GM12874 (cell line): ENCODE results near the gene PISD.

Experiments
- TF ChIP-seq, protein P1 (sequence below): IDR thresholded peaks from 2 replicates; pipeline ENCODE4 v1.5.1; 2011; ENCODE audit warnings: low read depth, mild to moderate bottlenecking, control low read depth, low read length, moderate library complexity; ENCODE audit not compliant: insufficient read depth

The PISD gene

GRCh38 chr22:31604746-31605705 is 57.0 kb downstream of the PISD start:
- TF ChIP-seq, protein P1, sequence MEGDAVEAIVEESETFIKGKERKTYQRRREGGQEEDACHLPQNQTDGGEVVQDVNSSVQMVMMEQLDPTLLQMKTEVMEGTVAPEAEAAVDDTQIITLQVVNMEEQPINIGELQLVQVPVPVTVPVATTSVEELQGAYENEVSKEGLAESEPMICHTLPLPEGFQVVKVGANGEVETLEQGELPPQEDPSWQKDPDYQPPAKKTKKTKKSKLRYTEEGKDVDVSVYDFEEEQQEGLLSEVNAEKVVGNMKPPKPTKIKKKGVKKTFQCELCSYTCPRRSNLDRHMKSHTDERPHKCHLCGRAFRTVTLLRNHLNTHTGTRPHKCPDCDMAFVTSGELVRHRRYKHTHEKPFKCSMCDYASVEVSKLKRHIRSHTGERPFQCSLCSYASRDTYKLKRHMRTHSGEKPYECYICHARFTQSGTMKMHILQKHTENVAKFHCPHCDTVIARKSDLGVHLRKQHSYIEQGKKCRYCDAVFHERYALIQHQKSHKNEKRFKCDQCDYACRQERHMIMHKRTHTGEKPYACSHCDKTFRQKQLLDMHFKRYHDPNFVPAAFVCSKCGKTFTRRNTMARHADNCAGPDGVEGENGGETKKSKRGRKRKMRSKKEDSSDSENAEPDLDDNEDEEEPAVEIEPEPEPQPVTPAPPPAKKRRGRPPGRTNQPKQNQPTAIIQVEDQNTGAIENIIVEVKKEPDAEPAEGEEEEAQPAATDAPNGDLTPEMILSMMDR, result no peak

DNA sequence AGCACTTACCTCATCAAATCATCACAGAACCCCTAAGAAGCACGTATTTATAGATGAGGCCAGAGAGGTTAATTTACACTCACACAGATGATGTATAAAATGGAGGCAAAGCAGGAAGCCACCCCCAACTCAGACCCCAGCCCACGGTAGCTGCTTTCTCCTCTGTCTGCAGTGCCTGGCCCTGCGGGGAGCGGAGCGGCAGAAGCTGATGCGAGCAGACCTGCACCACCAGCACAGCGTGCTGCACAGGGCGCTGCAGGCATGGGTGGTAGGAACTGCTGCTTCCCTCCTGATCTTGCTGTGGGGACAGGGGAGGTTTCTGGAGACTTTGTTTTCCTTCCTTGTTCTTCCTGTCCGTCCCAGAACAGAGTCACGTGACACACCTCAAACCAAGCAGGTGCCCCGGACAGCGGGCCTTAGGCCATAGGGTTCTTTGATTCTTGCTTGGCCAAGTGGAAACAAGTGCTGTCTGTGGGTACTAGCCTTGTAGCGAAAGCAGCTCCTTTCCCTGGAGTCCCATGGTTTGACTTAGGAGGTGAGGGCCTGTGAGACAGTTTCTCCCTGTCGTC is 57.8 kb downstream of the PISD start:
- TF ChIP-seq, protein P1, result no peak

- TF ChIP-seq, protein P1, result no peak
Observed at GRCh38 chr22:31603574-31603973, 58.4 kb downstream of the PISD start.

DNA sequence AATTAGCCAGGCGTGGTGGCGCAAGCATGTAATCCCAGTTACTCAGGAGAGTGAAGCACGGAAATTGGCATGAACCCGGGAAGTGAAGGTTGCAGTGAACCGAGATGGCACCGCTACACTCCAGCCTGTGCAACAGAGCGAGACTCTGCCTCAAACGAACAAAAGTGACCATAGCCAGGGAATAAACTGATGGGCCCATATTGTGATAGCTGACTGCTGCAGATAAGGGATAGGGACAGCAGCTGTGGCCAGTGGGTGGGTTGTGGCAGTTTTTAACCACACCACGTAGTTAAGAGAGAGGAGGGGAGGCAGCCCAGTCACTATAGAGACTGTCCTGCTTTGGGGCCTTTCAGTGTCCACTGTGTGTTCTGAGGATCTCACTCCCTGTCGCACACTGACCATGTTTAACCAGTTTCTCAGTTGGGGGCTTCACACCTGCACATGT is 58.9 kb downstream of the PISD start:
- TF ChIP-seq, protein P1, result no peak

DNA sequence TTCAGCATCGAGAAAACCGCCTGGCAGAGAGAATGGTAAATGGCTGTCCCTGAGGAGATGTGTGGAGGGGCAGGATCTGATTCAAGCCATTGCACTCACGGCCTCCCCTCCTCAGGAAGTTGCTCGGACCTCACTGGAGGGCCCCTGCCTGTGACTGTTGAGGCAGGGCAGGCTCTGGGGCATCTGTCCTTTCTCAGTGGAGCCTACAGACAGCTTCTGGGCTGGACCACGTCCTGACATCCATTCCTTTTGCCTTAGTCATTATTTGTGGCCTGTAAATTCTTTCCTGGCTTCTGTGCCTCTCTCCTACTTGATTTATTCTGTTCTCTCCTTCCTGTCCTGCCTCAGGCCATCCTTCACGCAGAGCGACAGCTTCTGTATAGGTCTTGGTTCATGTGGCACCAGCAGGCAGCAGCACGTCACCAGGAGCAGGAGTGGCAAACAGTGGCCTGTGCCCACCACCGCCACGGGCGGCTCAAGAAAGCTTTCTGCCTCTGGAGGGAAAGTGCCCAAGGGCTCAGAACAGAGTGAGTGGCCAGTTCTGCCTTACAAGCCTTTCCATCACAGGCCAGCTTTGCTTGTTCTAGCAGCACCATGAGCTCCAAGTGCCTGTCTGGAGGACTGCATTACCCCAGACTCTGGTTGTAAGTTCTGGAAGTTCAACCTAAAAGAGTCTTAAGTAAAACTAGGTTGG is 59.6 kb downstream of the PISD start:
- TF ChIP-seq, protein P1, result no peak

- TF ChIP-seq, protein P1, result no peak
Observed at GRCh38 chr22:31595271-31595670, 66.7 kb downstream of the PISD start.
